GM19455 (cell line): ENCODE measurements around the gene ADAMTSL5.
"Not testable (repeated sequence)": the region's sequence is repeated elsewhere in the genome, so short reads cannot be mapped to it uniquely, and the experiment has no call there.

Experiments used
- ATAC-seq: cut with Tn5 transposase; IDR thresholded peaks from one replicate; pipeline ENCODE4 v1.9.1; 2021; ENCODE audit not compliant: unreplicated experiment

Gene ADAMTSL5

GRCh38 chr19:1530856-1531255, 18.0 kb upstream of the ADAMTSL5 start:
- ATAC-seq, result not testable (repeated sequence)

- ATAC-seq, result no peak
Observed at GRCh38 chr19:1529430-1529816, 16.6 kb upstream of the ADAMTSL5 start.

GRCh38 chr19:1528596-1529429, 16.0 kb upstream of the ADAMTSL5 start:
- no peak for ATAC-seq

- no peak for ATAC-seq
Observed at GRCh38 chr19:1527650-1528309, 15.0 kb upstream of the ADAMTSL5 start.

- no peak for ATAC-seq
Observed at GRCh38 chr19:1526979-1527649, 14.3 kb upstream of the ADAMTSL5 start.

- ATAC-seq, result no peak
Observed at GRCh38 chr19:1526066-1526778, 13.4 kb upstream of the ADAMTSL5 start.

- ATAC-seq, result no peak
Observed at GRCh38 chr19:1525343-1525742, 12.5 kb upstream of the ADAMTSL5 start.

GRCh38 chr19:1524972-1525325, 12.1 kb upstream of the ADAMTSL5 start:
- no peak for ATAC-seq

GRCh38 chr19:1524287-1524971, 11.6 kb upstream of the ADAMTSL5 start:
- ATAC-seq, result no peak

GRCh38 chr19:1523412-1524286, 10.8 kb upstream of the ADAMTSL5 start, which contains the start of gene PLK5:
Gene PLK5, plus strand, starts transcription at chr19:1524077. Its CDS starts 2,920 bp downstream, at chr19:1526997.
- ATAC-seq, result no peak

GRCh38 chr19:1522838-1523237, 10.0 kb upstream of the ADAMTSL5 start:
- no peak for ATAC-seq

GRCh38 chr19:1522061-1522460, 9.2 kb upstream of the ADAMTSL5 start:
- no peak for ATAC-seq

GRCh38 chr19:1521636-1522035, 8.8 kb upstream of the ADAMTSL5 start:
- ATAC-seq, result no peak

GRCh38 chr19:1520203-1520780, 7.5 kb upstream of the ADAMTSL5 start:
- ATAC-seq, result no peak

- ATAC-seq, result not testable (repeated sequence)
Observed at GRCh38 chr19:1519802-1520201, 7.0 kb upstream of the ADAMTSL5 start.

- no peak for ATAC-seq
Observed at GRCh38 chr19:1518471-1518870, 5.7 kb upstream of the ADAMTSL5 start.

GRCh38 chr19:1516395-1516753, 3.6 kb upstream of the ADAMTSL5 start:
- no peak for ATAC-seq

- no peak for ATAC-seq
Observed at GRCh38 chr19:1514986-1515721, 2.3 kb upstream of the ADAMTSL5 start.

- ATAC-seq, result no peak
Observed at GRCh38 chr19:1514295-1514661, 1.5 kb upstream of the ADAMTSL5 start.
